Endothelial cell (in vitro differentiated cells): Measurements from ENCODE around the gene PDLIM4. TPM values are rescaled to one million over a fixed set of nuclear protein-coding genes. Genes with fewer than 3 reads are reported as not detected.

Experiments
- DNase-seq: peaks from one replicate; pipeline ENCODE4 v3.0.0; 2021; ENCODE audit warnings: low spot score
- H3K27ac Mint-ChIP-seq: one replicate; pipeline ENCODE4 v1.8.0; 2021; ENCODE audit warnings: mixed read lengths, inconsistent platforms; ENCODE audit not compliant: unreplicated experiment
- H3K27me3 Mint-ChIP-seq: one replicate; pipeline ENCODE4 v1.8.0; 2021; ENCODE audit warnings: mild to moderate bottlenecking, moderate library complexity, mixed read lengths, inconsistent platforms; ENCODE audit not compliant: unreplicated experiment
- H3K36me3 Mint-ChIP-seq: one replicate; pipeline ENCODE4 v1.8.0; 2021; ENCODE audit warnings: mild to moderate bottlenecking, low read depth, mixed read lengths, inconsistent platforms; ENCODE audit not compliant: unreplicated experiment
- H3K4me1 Mint-ChIP-seq: one replicate; pipeline ENCODE4 v1.8.0; 2021; ENCODE audit warnings: mild to moderate bottlenecking, mixed read lengths, inconsistent platforms; ENCODE audit not compliant: unreplicated experiment
- H3K4me3 Mint-ChIP-seq: one replicate; pipeline ENCODE4 v1.8.0; 2021; ENCODE audit warnings: mild to moderate bottlenecking, mixed read lengths, inconsistent platforms; ENCODE audit not compliant: unreplicated experiment
- H3K9me3 Mint-ChIP-seq: one replicate; pipeline ENCODE4 v1.8.0; 2021; ENCODE audit warnings: mixed read lengths, inconsistent platforms; ENCODE audit not compliant: unreplicated experiment
- CTCF ChIP-seq: fragments of 200-600 bp; sonication (generic); IDR thresholded peaks from one replicate; pipeline ENCODE4 v1.5.0; 2021; ENCODE audit warnings: antibody characterized with exemption; ENCODE audit not compliant: unreplicated experiment
- total RNA-seq: library from RNA; stranded (reverse); fragmentation: NEBNext Ultra II Directional; extraction: Animal tissue kit (Norgen Biotek cat#: 25700); gene quantifications from one replicate; pipeline ENCODE4 v1.2.1, GENCODE V29; 2021; ENCODE audit not compliant: unreplicated experiment

The PDLIM4 gene
- total RNA-seq, 1 donor from 2014 or later = 8.5 TPM

- Mint-ChIP-seq H3K4me3 (no peak overlapping the region), H3K4me1 (peaks cover 19% of the 10 kb centered on the region), H3K36me3 (no peaks in the 10 kb centered on the region), H3K9me3 (no peaks in the 10 kb centered on the region), H3K27ac (no peak overlapping the region), H3K27me3 (peaks cover 9% of the 10 kb centered on the region)
- DNase-seq = no peak
- no peak for TF ChIP-seq CTCF
Measured at GRCh38 chr5:132234684-132235062, 22.8 kb upstream of the PDLIM4 start.

- no peaks in the 10 kb centered on the region for H3K9me3 Mint-ChIP-seq
- peaks cover 17% of the 10 kb centered on the region for H3K4me1 Mint-ChIP-seq
- TF ChIP-seq CTCF = no peak
- H3K27ac Mint-ChIP-seq = no peak overlapping the region
- DNase-seq = no peak
- H3K27me3 Mint-ChIP-seq = peaks cover 4% of the 10 kb centered on the region
- no peaks in the 10 kb centered on the region for H3K36me3 Mint-ChIP-seq
- no peak overlapping the region for H3K4me3 Mint-ChIP-seq
Measured at GRCh38 chr5:132235340-132235739, 22.2 kb upstream of the PDLIM4 start.

GRCh38 chr5:132237141-132237540, 20.4 kb upstream of the PDLIM4 start:
- no peak overlapping the region for H3K4me3 Mint-ChIP-seq

GRCh38 chr5:132237670-132238069, 19.8 kb upstream of the PDLIM4 start:
- H3K9me3 Mint-ChIP-seq = peaks cover 4% of the 10 kb centered on the region
- no peak overlapping the region for H3K27ac Mint-ChIP-seq
- H3K27me3 Mint-ChIP-seq = peaks cover 4% of the 10 kb centered on the region

More at GRCh38 chr5:132237141-132237540, 20.4 kb upstream of the PDLIM4 start:
- no peak for DNase-seq
- H3K27ac Mint-ChIP-seq = peak overlapping the region; percentile 53
- TF ChIP-seq CTCF = no peak
- H3K4me1 Mint-ChIP-seq = peaks cover 4% of the 10 kb centered on the region
- H3K27me3 Mint-ChIP-seq = peaks cover 4% of the 10 kb centered on the region
- H3K9me3 Mint-ChIP-seq = peaks cover 3% of the 10 kb centered on the region
- peaks cover 2% of the 10 kb centered on the region for H3K36me3 Mint-ChIP-seq

More at GRCh38 chr5:132237670-132238069, 19.8 kb upstream of the PDLIM4 start:
- Mint-ChIP-seq H3K4me1 (peaks cover 4% of the 10 kb centered on the region), H3K4me3 (no peak overlapping the region), H3K36me3 (peaks cover 3% of the 10 kb centered on the region)
- no peak for TF ChIP-seq CTCF
- DNase-seq = no peak
